Femur (tissue), 1 donor: ENCODE results near the gene UMODL1.
"Not testable (repeated sequence)": the region's sequence is repeated elsewhere in the genome, so short reads cannot be mapped to it uniquely, and the experiment has no call there.

ENCODE experiments used
- DNase-seq: peaks from one replicate; pipeline ENCODE4 v3.0.0-alpha.2; 2017

Gene UMODL1

GRCh38 chr21:42102991-42103390 is 31.9 kb downstream of the UMODL1 start:
- DNase-seq: no peak

- DNase-seq: no peak
Observed at GRCh38 chr21:42103843-42104242, 32.7 kb downstream of the UMODL1 start.

- DNase-seq: no peak
Observed at GRCh38 chr21:42105476-42106315, 34.6 kb downstream of the UMODL1 start.

- DNase-seq: no peak
Observed at GRCh38 chr21:42106425-42106824, 35.3 kb downstream of the UMODL1 start.

GRCh38 chr21:42107177-42107880 is 36.2 kb downstream of the UMODL1 start:
- DNase-seq: no peak

GRCh38 chr21:42107881-42108553 is 36.9 kb downstream of the UMODL1 start:
- DNase-seq: peak; percentile 74

GRCh38 chr21:42108554-42109340 is 37.6 kb downstream of the UMODL1 start:
- DNase-seq: no peak

GRCh38 chr21:42109473-42109872 is 38.4 kb downstream of the UMODL1 start:
- DNase-seq: no peak

GRCh38 chr21:42109873-42110525 is 38.9 kb downstream of the UMODL1 start:
- no peak for DNase-seq

GRCh38 chr21:42110691-42111469 is 39.8 kb downstream of the UMODL1 start:
- no peak for DNase-seq

GRCh38 chr21:42111470-42111743 is 40.3 kb downstream of the UMODL1 start:
- no peak for DNase-seq

- no peak for DNase-seq
Observed at GRCh38 chr21:42111811-42112210, 40.7 kb downstream of the UMODL1 start.

- no peak for DNase-seq
Observed at GRCh38 chr21:42112238-42112637, 41.1 kb downstream of the UMODL1 start.

GRCh38 chr21:42112857-42113256 is 41.7 kb downstream of the UMODL1 start:
- no peak for DNase-seq

GRCh38 chr21:42113926-42114409 is 42.9 kb downstream of the UMODL1 start:
- DNase-seq: no peak

GRCh38 chr21:42114646-42115045 is 43.5 kb downstream of the UMODL1 start:
- DNase-seq: no peak

- no peak for DNase-seq
Observed at GRCh38 chr21:42115136-42115683, 44.1 kb downstream of the UMODL1 start.

- not testable (repeated sequence) for DNase-seq
Observed at GRCh38 chr21:42116551-42116950, 45.4 kb downstream of the UMODL1 start.

- peak; percentile 86 for DNase-seq
Observed at GRCh38 chr21:42117229-42117966, 46.3 kb downstream of the UMODL1 start.
